ENCODE data around the gene IFNE.

- TF ChIP-seq CTCF (IDR thresholded peaks at IDR 0.05) (no peak), EP300 (IDR thresholded peaks at IDR 0.05) (no peak), POLR2AphosphoS5 (IDR thresholded peaks at IDR 0.05) (no peak)
These were observed 24.7 kb upstream of the IFNE start for GRCh38 chr9:21506626-21507482.
